ENCODE results near the gene GON7.

- TF ChIP-seq CTCF (IDR thresholded peaks at IDR 0.05; ENCODE audit: borderline replicate concordance, extremely low read depth, low read length, poor library complexity, severe bottlenecking), result no peak
- no peak for TF ChIP-seq EZH2 (IDR thresholded peaks at IDR 0.05; ENCODE audit: borderline replicate concordance, low read depth, low read length, severe bottlenecking)
These were observed 23.7 kb upstream of the GON7 start for GRCh38 chr14:93230539-93230938.

All from DND-41 (cell line).